Esophagus squamous epithelium (tissue), 4 donors: ENCODE results near the gene DNAJC1.

Experiments used
- CTCF ChIP-seq, 6 experiments: fragments of 450-650 bp in 4 of 6; fragments of 200-600 bp in 2 of 6; sonication (generic) in 2 of 6; IDR thresholded peaks; one replicate each; pipeline ENCODE4 v1.5.1; 2016 to 2019; ENCODE audit warnings: antibody characterized with exemption in 6 of 6, mild to moderate bottlenecking in 4 of 6, moderate library complexity in 4 of 6
- POLR2A ChIP-seq, 4 donors: fragments of 450-650 bp; IDR thresholded peaks; one replicate each; pipeline ENCODE4 v1.6.1; 2017; ENCODE audit warnings: antibody characterized with exemption in 4 of 4, mild to moderate bottlenecking in 4 of 4, moderate library complexity in 3 of 4

DNA sequence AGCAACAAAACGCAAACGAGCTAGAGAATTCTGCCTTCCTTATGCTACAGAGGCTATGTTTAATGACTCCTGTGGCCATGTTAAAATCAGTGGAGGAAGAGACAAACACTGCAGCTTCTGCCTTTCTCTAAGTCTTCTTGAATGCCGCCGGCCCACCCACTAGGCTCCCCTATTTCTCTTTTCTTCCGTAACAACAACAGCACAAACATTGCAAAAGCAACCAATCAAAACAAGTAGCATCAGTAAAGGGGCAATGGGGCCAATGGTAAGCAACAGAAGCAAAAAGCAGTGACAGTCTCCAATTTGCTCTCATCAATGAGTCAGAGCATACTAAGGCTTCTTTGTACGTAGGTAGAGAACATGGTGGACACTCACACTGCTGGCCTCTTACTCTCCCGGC, 26.8 kb downstream of the DNAJC1 start:
- no peak for TF ChIP-seq CTCF (IDR thresholded peaks at IDR 0.05)
- TF ChIP-seq POLR2A (IDR thresholded peaks at IDR 0.05) = no peak
